Neural cell (in vitro differentiated cells): Measurements from ENCODE around the gene PTPRD. TPM values are rescaled to one million over a fixed set of nuclear protein-coding genes. Genes with fewer than 3 reads are reported as not detected.

Experiments used
- H2AFZ ChIP-seq: fragments of 200-600, 300-800 bp; sonication (generic), shearing (Covaris generic); 2 replicates; pipeline ENCODE4 v1.6.0; 2014; ENCODE audit warnings: low read depth, mild to moderate bottlenecking, antibody characterized with exemption, low read length, moderate library complexity
- H3F3A ChIP-seq: fragments of 200-600 bp; shearing (Covaris generic); 2 replicates; pipeline ENCODE4 v1.6.1; 2016; ENCODE audit warnings: mild to moderate bottlenecking, moderate library complexity, mixed read lengths, antibody characterized with exemption, low read length; ENCODE audit not compliant: insufficient read depth, poor library complexity, severe bottlenecking
- H3K27ac ChIP-seq: fragments of 200-600, 300-800 bp; sonication (generic), shearing (Covaris generic); 2 replicates; pipeline ENCODE4 v1.5.1; 2014; ENCODE audit warnings: mild to moderate bottlenecking, low read length, moderate library complexity
- H3K27me3 ChIP-seq: fragments of 300-800, 200-600 bp; sonication (generic), shearing (Covaris generic); 2 replicates; pipeline ENCODE4 v1.6.0; 2014; ENCODE audit warnings: mild to moderate bottlenecking, low read depth, low read length, moderate library complexity; ENCODE audit not compliant: insufficient read depth
- H3K36me3 ChIP-seq: fragments of 300-800, 200-600 bp; sonication (generic), shearing (Covaris generic); 2 replicates; pipeline ENCODE4 v1.5.1; 2014; ENCODE audit warnings: mild to moderate bottlenecking, antibody characterized with exemption, low read length, moderate library complexity; ENCODE audit not compliant: insufficient read depth
- H3K4me2 ChIP-seq: fragments of 300-800, 200-600 bp; sonication (generic), shearing (Covaris generic); 2 replicates; pipeline ENCODE4 v1.6.0; 2014; ENCODE audit warnings: mild to moderate bottlenecking, low read length
- H3K4me3 ChIP-seq: fragments of 300-800, 200-600 bp; sonication (generic), shearing (Covaris generic); 2 replicates; pipeline ENCODE4 v1.5.1; 2014; ENCODE audit warnings: mild to moderate bottlenecking, low read length, moderate library complexity
- H3K79me2 ChIP-seq: fragments of 200-600 bp; shearing (Covaris generic); replicated peaks from 2 replicates; pipeline ENCODE4 v1.6.0; 2014; ENCODE audit warnings: mild to moderate bottlenecking, low read length, moderate library complexity; ENCODE audit not compliant: insufficient read depth
- H3K9ac ChIP-seq: fragments of 300-800, 200-600 bp; sonication (generic), shearing (Covaris generic); 2 replicates; pipeline ENCODE4 v1.6.1; 2016; ENCODE audit warnings: mild to moderate bottlenecking, low read length, mixed read lengths
- H3K9me2 ChIP-seq: fragments of 200-600 bp; shearing (Covaris generic); 2 replicates; pipeline ENCODE4 v1.6.1; 2016; ENCODE audit warnings: mild to moderate bottlenecking, low read length, mixed read lengths; ENCODE audit not compliant: insufficient read depth
- H3K9me3 ChIP-seq: fragments of 200-600, 300-800 bp; sonication (generic), shearing (Covaris generic); 2 replicates; pipeline ENCODE4 v1.6.1; 2016; ENCODE audit warnings: mild to moderate bottlenecking, mixed run types, low read length, moderate library complexity, mixed read lengths
- H4K20me1 ChIP-seq: fragments of 200-600 bp; shearing (Covaris generic); 2 replicates; pipeline ENCODE4 v1.6.1; 2016; ENCODE audit warnings: mild to moderate bottlenecking, mixed run types; ENCODE audit not compliant: insufficient read depth
- CTCF ChIP-seq: fragments of 450-650 bp; IDR thresholded peaks from 2 replicates; pipeline ENCODE4 v1.5.1; 2014; ENCODE audit warnings: antibody characterized with exemption, mild to moderate bottlenecking, moderate library complexity; ENCODE audit not compliant: poor library complexity, severe bottlenecking
- EP300 ChIP-seq: fragments of 450-650 bp; conservative IDR thresholded peaks from 2 replicates; pipeline ENCODE4 v1.6.1; 2014; ENCODE audit warnings: antibody characterized with exemption, mild to moderate bottlenecking, moderate library complexity; ENCODE audit not compliant: poor library complexity, severe bottlenecking
- EZH2 ChIP-seq: fragments of 200-600, 300-800 bp; shearing (Covaris generic), sonication (generic); IDR thresholded peaks from 2 replicates; pipeline ENCODE4 v1.6.1; 2014; ENCODE audit warnings: antibody characterized with exemption, low read length, borderline replicate concordance, mild to moderate bottlenecking; ENCODE audit not compliant: insufficient read depth, poor library complexity, severe bottlenecking
- MXI1 ChIP-seq: fragments of 450-650 bp; conservative IDR thresholded peaks from 2 replicates; pipeline ENCODE4 v1.6.1; 2014; ENCODE audit warnings: antibody characterized with exemption, mild to moderate bottlenecking; ENCODE audit not compliant: poor library complexity, severe bottlenecking
- POLR2AphosphoS5 ChIP-seq: IDR thresholded peaks from 2 replicates; pipeline ENCODE4 v1.6.1; 2012
- RAD21 ChIP-seq: fragments of 450-650 bp; conservative IDR thresholded peaks from 2 replicates; pipeline ENCODE4 v1.6.1; 2014; ENCODE audit warnings: antibody characterized with exemption, mild to moderate bottlenecking, moderate library complexity
- REST ChIP-seq: IDR thresholded peaks from 2 replicates; pipeline ENCODE4 v1.6.1; 2012; ENCODE audit warnings: borderline replicate concordance
- SMC3 ChIP-seq: fragments of 450-650 bp; conservative IDR thresholded peaks from 2 replicates; pipeline ENCODE4 v1.6.1; 2014; ENCODE audit warnings: antibody characterized with exemption, mild to moderate bottlenecking, moderate library complexity; ENCODE audit not compliant: poor library complexity
- TAF1 ChIP-seq: IDR thresholded peaks from 2 replicates; pipeline ENCODE4 v1.6.1; 2012; ENCODE audit warnings: low read depth
- polyA plus RNA-seq: library from polyadenylated mRNA; depleted of rRNA; stranded (reverse); fragments of >200 nt; gene quantifications from 2 replicates; pipeline ENCODE4 v1.2.3, GENCODE V29; 2014

PTPRD gene
- polyA plus RNA-seq, 1 donor from 2014 or later, result 143 TPM

- no peaks in the 10 kb centered on the region for H3K79me2 ChIP-seq
- H3K9me3 ChIP-seq, result no peaks in the 10 kb centered on the region
- no peak overlapping the region for H3K9ac ChIP-seq
- no peaks in the 10 kb centered on the region for H3K36me3 ChIP-seq
- no peak overlapping the region for H3K4me2 ChIP-seq
- H2AFZ ChIP-seq, result no peak overlapping the region
- H4K20me1 ChIP-seq, result no peaks in the 10 kb centered on the region
- no peak overlapping the region for H3K4me3 ChIP-seq
- H3K27me3 ChIP-seq, result no peaks in the 10 kb centered on the region
- H3K27ac ChIP-seq, result no peak overlapping the region
- TF ChIP-seq EP300 (no peak), CTCF (no peak), REST (no peak), TAF1 (no peak), EZH2 (no peak), RAD21 (no peak), MXI1 (no peak), POLR2AphosphoS5 (no peak), SMC3 (no peak)
- no peaks in the 10 kb centered on the region for H3F3A ChIP-seq
- H3K9me2 ChIP-seq, result no peaks in the 10 kb centered on the region
Observed at GRCh38 chr9:10594482-10594881, 18.3 kb downstream of the PTPRD start.

- H3K9me3 ChIP-seq, result no peaks in the 10 kb centered on the region
- H3F3A ChIP-seq, result no peaks in the 10 kb centered on the region
- H3K9ac ChIP-seq, result no peak overlapping the region
- H3K4me2 ChIP-seq, result no peak overlapping the region
- H3K27ac ChIP-seq, result no peak overlapping the region
- H3K27me3 ChIP-seq, result no peaks in the 10 kb centered on the region
- H3K4me3 ChIP-seq, result no peak overlapping the region
- H3K36me3 ChIP-seq, result no peaks in the 10 kb centered on the region
- TF ChIP-seq EZH2 (no peak), CTCF (no peak), EP300 (no peak), RAD21 (no peak), POLR2AphosphoS5 (no peak), TAF1 (no peak), SMC3 (no peak), MXI1 (no peak), REST (no peak)
- H4K20me1 ChIP-seq, result no peaks in the 10 kb centered on the region
- H3K9me2 ChIP-seq, result no peaks in the 10 kb centered on the region
- H3K79me2 ChIP-seq, result no peaks in the 10 kb centered on the region
- H2AFZ ChIP-seq, result no peak overlapping the region
Observed at GRCh38 chr9:10586407-10586806, 26.4 kb downstream of the PTPRD start.
